ENCODE data around the gene RPN2. TPM values are rescaled to one million over a fixed set of nuclear protein-coding genes. Genes with fewer than 3 reads are reported as not detected.

RPN2 gene
- total and polyA plus RNA-seq, 12 donors: 35.7 to 403 (median 224) TPM

DNA sequence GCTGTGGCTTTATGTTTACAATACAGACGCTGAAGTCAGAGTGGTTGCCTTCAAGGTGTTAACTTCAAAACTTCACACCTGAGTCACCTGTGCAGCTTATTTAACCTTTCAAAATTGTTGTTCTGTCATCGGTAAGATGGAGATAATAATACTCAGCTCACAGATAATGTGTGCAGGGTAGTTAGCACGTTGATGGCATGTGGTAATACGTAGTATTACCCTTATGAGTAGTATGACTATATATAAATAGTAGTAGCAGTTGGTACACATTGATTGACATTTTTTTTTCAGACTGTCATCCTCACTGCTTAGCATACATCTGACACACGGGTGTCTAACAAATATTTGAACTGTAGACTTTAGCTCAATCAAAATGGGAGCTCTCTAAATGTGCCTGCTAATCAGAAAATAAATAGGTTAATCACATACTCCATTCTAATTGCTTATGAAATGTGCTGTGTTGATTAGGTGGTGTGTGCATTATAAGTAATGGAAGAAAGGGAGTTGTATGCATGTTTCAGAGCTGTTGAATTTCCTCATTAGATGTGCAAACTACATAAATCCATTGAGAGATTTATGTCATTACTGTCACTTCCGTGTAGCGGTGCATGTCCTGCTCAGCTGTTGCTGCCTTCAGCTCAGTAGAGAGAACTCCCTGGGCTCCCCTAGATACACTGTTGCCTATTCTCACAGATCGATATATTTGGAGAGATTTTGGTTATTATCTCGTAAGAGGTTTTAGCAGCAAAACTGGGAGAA lies 11.4 kb downstream of the RPN2 start:
- Histone ChIP-seq H3K9me3 (replicated peaks in 1 of 3) (no peaks in the 10 kb centered on the region), H3K27ac (no peak overlapping the region), H3K4me3 (no peak overlapping the region), H3K4me1 (replicated peaks in 1 of 2) (peaks cover 0 to 40% of the 10 kb centered on the region in 2 donors), H3K27me3 (no peaks in the 10 kb centered on the region), H3K36me3 (replicated peaks in 1 of 2) (peaks cover 0 to 26% of the 10 kb centered on the region in 2 donors)
- no peak for DNase-seq
- TF ChIP-seq, protein P1, sequence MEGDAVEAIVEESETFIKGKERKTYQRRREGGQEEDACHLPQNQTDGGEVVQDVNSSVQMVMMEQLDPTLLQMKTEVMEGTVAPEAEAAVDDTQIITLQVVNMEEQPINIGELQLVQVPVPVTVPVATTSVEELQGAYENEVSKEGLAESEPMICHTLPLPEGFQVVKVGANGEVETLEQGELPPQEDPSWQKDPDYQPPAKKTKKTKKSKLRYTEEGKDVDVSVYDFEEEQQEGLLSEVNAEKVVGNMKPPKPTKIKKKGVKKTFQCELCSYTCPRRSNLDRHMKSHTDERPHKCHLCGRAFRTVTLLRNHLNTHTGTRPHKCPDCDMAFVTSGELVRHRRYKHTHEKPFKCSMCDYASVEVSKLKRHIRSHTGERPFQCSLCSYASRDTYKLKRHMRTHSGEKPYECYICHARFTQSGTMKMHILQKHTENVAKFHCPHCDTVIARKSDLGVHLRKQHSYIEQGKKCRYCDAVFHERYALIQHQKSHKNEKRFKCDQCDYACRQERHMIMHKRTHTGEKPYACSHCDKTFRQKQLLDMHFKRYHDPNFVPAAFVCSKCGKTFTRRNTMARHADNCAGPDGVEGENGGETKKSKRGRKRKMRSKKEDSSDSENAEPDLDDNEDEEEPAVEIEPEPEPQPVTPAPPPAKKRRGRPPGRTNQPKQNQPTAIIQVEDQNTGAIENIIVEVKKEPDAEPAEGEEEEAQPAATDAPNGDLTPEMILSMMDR (IDR thresholded peaks at IDR 0.05): no peak
- TF ChIP-seq POLR2A (IDR thresholded peaks at IDR 0.05): no peak
- intact Hi-C loops (cut with DNase I): loop anchor here (10.0 kb wide), 2 partner anchors 194 to 204 kb away; no protein-coding TSS in a partner anchor
- WGBS, 4 donors: 71 to 78% (median 77%) methylated on average over 9 of the region's 9 CpGs

DNA sequence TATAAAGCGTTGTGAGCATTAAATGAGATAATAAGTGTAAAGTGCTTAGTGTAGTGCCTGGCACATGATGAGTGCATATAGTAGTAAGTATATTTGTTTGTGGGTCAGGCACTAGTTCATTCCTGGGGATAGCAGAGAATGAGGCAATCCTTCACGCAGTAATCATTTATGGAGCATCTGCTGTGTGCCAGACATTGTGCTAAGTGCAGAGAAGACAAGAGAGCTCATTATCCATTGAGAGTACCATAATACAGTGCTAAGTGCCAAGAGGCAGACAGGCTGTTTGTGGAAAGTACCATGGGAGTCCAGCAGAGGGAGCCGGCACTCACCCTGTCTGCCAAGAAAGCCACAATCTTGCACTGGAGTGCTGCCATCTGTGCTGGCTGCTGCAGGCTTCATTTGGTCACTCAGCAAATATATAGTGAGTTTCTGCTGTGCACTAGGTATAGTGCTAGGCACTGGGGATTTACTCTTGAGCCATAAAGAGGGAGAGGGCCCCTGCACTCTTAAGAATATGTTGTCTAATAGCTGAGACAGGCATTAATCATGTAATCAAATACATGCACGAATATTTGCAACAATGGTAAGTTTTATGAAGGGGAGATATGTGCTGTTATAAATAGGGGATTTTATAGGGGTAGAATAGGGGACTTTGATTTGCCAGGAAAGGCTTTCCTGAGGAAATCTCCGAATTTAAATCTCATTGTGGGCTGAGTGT lies 13.2 kb downstream of the RPN2 start:
- no peaks in the 10 kb centered on the region for H3K27me3 ChIP-seq
- H3K4me3 ChIP-seq: no peak overlapping the region
- DNase-seq: peak; percentile 87 to 96 (median 91)
- intact Hi-C loops (cut with DNase I): loop anchor here (10.0 kb wide), 2 partner anchors 193 to 203 kb away; no protein-coding TSS in a partner anchor
- H3K36me3 ChIP-seq (replicated peaks in 1 of 2): peaks cover 0 to 11% of the 10 kb centered on the region in 2 donors
- TF ChIP-seq, protein P1 (IDR thresholded peaks at IDR 0.05): peak; percentile 82 to 94 (median 83)
- TF ChIP-seq POLR2A (IDR thresholded peaks at IDR 0.05): no peak
- WGBS, 4 donors: 34 to 38% (median 36%) methylated on average over 4 to 5 of the region's 5 CpGs
- peaks cover 0 to 31% of the 10 kb centered on the region in 2 donors for H3K4me1 ChIP-seq (replicated peaks in 1 of 2)
- no peaks in the 10 kb centered on the region for H3K9me3 ChIP-seq (replicated peaks in 1 of 3)
- no peak overlapping the region for H3K27ac ChIP-seq

DNA sequence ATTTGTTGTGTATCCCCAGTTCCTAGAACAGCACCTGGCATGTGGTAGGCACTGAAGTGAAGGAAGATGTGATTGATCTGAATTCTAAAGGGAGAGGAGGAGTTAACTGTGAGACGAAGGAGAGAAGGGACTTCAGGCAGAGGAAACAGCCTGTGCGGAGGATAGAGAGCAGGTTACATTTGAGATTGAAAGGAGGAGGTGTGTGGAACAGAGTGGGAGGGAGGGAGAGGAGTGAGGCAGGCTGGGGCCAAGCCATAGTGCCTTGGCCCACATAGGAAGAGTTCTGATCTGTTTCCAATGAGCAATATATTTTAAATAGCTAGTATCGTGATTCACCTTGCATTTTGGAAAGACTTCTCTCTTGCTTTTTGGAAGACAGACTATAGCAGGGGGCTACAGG lies 14.1 kb downstream of the RPN2 start:
- no peak overlapping the region for H3K4me3 ChIP-seq
- intact Hi-C loops (cut with DNase I): loop anchor here (10.0 kb wide), 2 partner anchors 192 to 202 kb away; no protein-coding TSS in a partner anchor
- H3K9me3 ChIP-seq (replicated peaks in 1 of 3): no peaks in the 10 kb centered on the region
- H3K27me3 ChIP-seq: no peaks in the 10 kb centered on the region
- H3K36me3 ChIP-seq (replicated peaks in 1 of 2): peaks cover 0 to 11% of the 10 kb centered on the region in 2 donors
- peaks cover 0 to 31% of the 10 kb centered on the region in 2 donors for H3K4me1 ChIP-seq (replicated peaks in 1 of 2)
- TF ChIP-seq POLR2A (IDR thresholded peaks at IDR 0.05): no peak
- TF ChIP-seq, protein P1 (IDR thresholded peaks at IDR 0.05): no peak
- 70 to 76% (median 73%) methylated on average over 3 of the region's 3 CpGs for WGBS, 4 donors
- DNase-seq: peak in 1 of 7 donors; percentile 15
- H3K27ac ChIP-seq: no peak overlapping the region

DNA sequence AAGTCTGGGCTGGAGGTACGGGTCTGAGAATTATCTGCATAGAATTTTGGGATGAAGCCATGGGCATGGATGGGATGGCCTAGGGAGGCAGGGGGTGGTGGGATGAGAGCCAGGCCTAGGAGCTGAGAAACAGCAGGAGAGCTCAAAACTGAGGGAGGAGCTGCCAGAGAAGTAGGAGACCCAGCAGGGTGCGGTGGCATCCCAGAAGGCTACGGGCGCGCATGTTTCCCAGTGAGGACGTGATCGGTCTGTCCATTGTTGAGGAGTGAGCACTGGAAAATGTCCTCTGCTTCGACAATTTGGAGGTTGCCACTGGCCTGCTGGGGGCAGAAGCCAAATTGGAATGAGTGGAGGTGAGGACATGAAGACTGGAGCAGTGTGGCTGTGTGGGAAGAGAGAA lies 14.7 kb downstream of the RPN2 start:
- 93 to 95% (median 94%) methylated on average over 8 of the region's 8 CpGs for WGBS, 4 donors
- Histone ChIP-seq H3K4me3 (no peak overlapping the region), H3K36me3 (replicated peaks in 1 of 2) (peaks cover 0 to 9% of the 10 kb centered on the region in 2 donors), H3K27ac (no peak overlapping the region), H3K27me3 (no peaks in the 10 kb centered on the region), H3K4me1 (replicated peaks in 1 of 2) (peaks cover 0 to 31% of the 10 kb centered on the region in 2 donors), H3K9me3 (replicated peaks in 1 of 3) (no peaks in the 10 kb centered on the region)
- intact Hi-C loops (cut with DNase I): loop anchor here (10.0 kb wide), 2 partner anchors 191 to 201 kb away; no protein-coding TSS in a partner anchor
- DNase-seq: peak in 1 of 7 donors; percentile 41
- TF ChIP-seq, protein P1 (IDR thresholded peaks at IDR 0.05): no peak
- no peak for TF ChIP-seq POLR2A (IDR thresholded peaks at IDR 0.05)
